Measurements from ENCODE around the gene ACSL1. TPM values are rescaled to one million over a fixed set of nuclear protein-coding genes. Genes with fewer than 3 reads are reported as not detected.

The ACSL1 gene
- total RNA-seq, 1 experiment from 2014 or later: 3.5 TPM

DNA sequence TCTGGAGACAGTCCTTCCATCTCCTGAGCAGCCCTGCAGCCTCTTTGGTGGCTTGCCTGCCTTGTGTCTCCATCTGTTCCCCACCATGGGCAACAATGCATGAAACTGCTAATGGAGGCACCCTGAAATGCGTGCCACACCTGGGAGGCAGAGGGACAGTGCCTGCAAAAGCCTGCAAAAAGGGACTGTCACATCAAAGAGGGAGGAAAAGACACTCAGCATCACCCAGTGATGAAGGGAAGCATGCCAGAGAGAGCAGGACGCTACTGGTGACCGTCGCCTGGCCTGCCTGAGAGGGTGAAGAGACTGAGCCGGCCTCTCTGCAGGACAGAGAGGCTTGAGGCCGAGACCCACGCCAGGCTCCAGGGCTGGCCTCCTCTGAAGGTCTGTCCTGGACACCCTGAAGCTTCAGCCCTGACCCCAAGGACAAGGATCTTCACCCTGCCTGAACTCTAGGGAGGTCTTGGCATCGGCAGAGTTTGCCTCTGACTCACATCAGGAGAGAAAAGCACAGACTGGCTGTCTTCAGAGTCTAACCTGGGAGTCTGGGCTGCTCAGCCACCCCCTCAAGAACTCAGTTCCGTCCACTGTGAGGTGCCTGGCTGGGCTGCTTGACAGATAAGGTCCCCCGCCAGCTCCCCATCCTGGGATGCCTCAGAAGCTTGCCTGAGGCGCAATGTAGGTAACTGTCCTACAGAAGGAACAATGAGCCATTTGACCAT is 8.1 kb downstream of the ACSL1 start:
- H3K79me1 ChIP-seq (ENCODE audit: insufficient read depth, low read depth, low read length, poor library complexity, severe bottlenecking): no peaks in the 10 kb centered on the region
- peaks cover 10% of the 10 kb centered on the region for H3K27me3 Mint-ChIP-seq (ENCODE audit: low read depth)
- H3K23me2 ChIP-seq (ENCODE audit: insufficient read length, low read depth, low read length, poor library complexity, severe bottlenecking): no peaks in the 10 kb centered on the region
- H2BK20ac ChIP-seq (ENCODE audit: low read depth, low read length, poor library complexity, severe bottlenecking): no peak overlapping the region
- no peak overlapping the region for H3K23ac ChIP-seq (ENCODE audit: insufficient read length, low read depth, low read length)
- H3K27ac Mint-ChIP-seq: no peak overlapping the region
- WGBS (ENCODE audit: extremely low coverage, insufficient read length, low lambda C conversion rate): no CpG with 5 or more reads among the region's 11 CpGs
- H3T11ph ChIP-seq (ENCODE audit: low read length): no peak overlapping the region
- TF ChIP-seq, protein P1, sequence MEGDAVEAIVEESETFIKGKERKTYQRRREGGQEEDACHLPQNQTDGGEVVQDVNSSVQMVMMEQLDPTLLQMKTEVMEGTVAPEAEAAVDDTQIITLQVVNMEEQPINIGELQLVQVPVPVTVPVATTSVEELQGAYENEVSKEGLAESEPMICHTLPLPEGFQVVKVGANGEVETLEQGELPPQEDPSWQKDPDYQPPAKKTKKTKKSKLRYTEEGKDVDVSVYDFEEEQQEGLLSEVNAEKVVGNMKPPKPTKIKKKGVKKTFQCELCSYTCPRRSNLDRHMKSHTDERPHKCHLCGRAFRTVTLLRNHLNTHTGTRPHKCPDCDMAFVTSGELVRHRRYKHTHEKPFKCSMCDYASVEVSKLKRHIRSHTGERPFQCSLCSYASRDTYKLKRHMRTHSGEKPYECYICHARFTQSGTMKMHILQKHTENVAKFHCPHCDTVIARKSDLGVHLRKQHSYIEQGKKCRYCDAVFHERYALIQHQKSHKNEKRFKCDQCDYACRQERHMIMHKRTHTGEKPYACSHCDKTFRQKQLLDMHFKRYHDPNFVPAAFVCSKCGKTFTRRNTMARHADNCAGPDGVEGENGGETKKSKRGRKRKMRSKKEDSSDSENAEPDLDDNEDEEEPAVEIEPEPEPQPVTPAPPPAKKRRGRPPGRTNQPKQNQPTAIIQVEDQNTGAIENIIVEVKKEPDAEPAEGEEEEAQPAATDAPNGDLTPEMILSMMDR (conservative IDR thresholded peaks at IDR 0.05): no peak
- H3K9me3 Mint-ChIP-seq: no peaks in the 10 kb centered on the region
- no peaks in the 10 kb centered on the region; the same call in 1 of the 2 replicates for H3K79me2 ChIP-seq (ENCODE audit: insufficient read depth, low read length)
- H3K9ac ChIP-seq (ENCODE audit: extremely low read depth, insufficient read length, low read length): no peak overlapping the region
- no peak overlapping the region for H3K4me2 ChIP-seq (ENCODE audit: insufficient read depth, insufficient read length, low read length)
- H3K18ac ChIP-seq (ENCODE audit: insufficient read length, low read depth, low read length): peak overlapping the region; percentile 5
- H3K14ac ChIP-seq (ENCODE audit: insufficient read depth, low read length): no peak overlapping the region; the same call in 1 of the 2 replicates
- H3K4me1 Mint-ChIP-seq: peaks cover 9 to 12% of the 10 kb centered on the region in 2 experiments
- H3K4me3 Mint-ChIP-seq: no peak overlapping the region
- H2BK5ac ChIP-seq (ENCODE audit: insufficient read length, low read length): no peak overlapping the region
- H3K4me1 ChIP-seq (ENCODE audit: insufficient read depth, low read length): no peaks in the 10 kb centered on the region
- no peak overlapping the region for H2AFZ ChIP-seq (ENCODE audit: low read length)
- no peak overlapping the region for H2BK120ac ChIP-seq (ENCODE audit: low read depth, low read length, poor library complexity, severe bottlenecking)
- H3K9me3 ChIP-seq (ENCODE audit: control insufficient read depth, low read depth, low read length): no peaks in the 10 kb centered on the region
- H2AK5ac ChIP-seq (ENCODE audit: insufficient read length, low read length): no peak overlapping the region
- no peak overlapping the region for H3K27ac ChIP-seq (ENCODE audit: insufficient read length, low read depth, low read length)
- H2BK12ac ChIP-seq (ENCODE audit: insufficient read length, low read depth, low read length): no peak overlapping the region
- H4K8ac ChIP-seq (replicated peaks; ENCODE audit: insufficient read length, low read depth, low read length): no peak overlapping the region
- H3K56ac ChIP-seq (ENCODE audit: insufficient read length, low read depth, low read length): no peak overlapping the region
- H2BK15ac ChIP-seq (ENCODE audit: low read depth, low read length): no peak overlapping the region
- H4K5ac ChIP-seq (ENCODE audit: insufficient read length, low read depth, low read length): no peak overlapping the region
- DNase-seq: no peak
- H4K91ac ChIP-seq (ENCODE audit: insufficient read length, low read depth, low read length): no peak overlapping the region
- H4K20me1 ChIP-seq (ENCODE audit: control insufficient read depth, insufficient read depth, insufficient read length): no peaks in the 10 kb centered on the region
- H3K4ac ChIP-seq (ENCODE audit: low read depth, low read length): no peak overlapping the region
- no peaks in the 10 kb centered on the region for H3K36me3 Mint-ChIP-seq (ENCODE audit: insufficient read depth in 1 of 3, low read depth in 3 of 3)
- H3K27me3 ChIP-seq (ENCODE audit: insufficient read depth, low read length): no peaks in the 10 kb centered on the region
